A673 (cell line): ENCODE data around the gene CRISPLD2. TPM values are rescaled to one million over a fixed set of nuclear protein-coding genes. Genes with fewer than 3 reads are reported as not detected.

Source experiments
- BruUV-seq: library from RNA; stranded (reverse); fragments of 400-500 nt; replicated peaks from 2 replicates; lab custom pipeline; 2021; lab: Mats Ljungman, UMichigan
- CTCF ChIA-PET: fragments of 300-600 bp; sonication (Branson Sonifier 250); formaldehyde crosslinking; loops from one replicate; lab custom pipeline; 2022; ENCODE audit warnings: antibody characterized with exemption; lab: Charles Lee
- POLR2A ChIA-PET: fragments of 300-600 bp; sonication (Branson Sonifier 250); formaldehyde crosslinking; loops from one replicate; lab custom pipeline; 2022; ENCODE audit warnings: antibody characterized with exemption; ENCODE audit not compliant: low non-redundant PET; lab: Charles Lee
- DNase-seq: peaks from one replicate; pipeline ENCODE4 v3.0.0-alpha.2; 2015; ENCODE audit warnings: low spot score
- H3K27ac ChIP-seq: fragments of 200-600 bp; sonication (generic); 2 replicates; pipeline ENCODE4 v1.5.1; 2016; ENCODE audit warnings: mixed run types, low read depth, mild to moderate bottlenecking, mixed read lengths, antibody characterized with exemption, low read length; ENCODE audit not compliant: poor library complexity, severe bottlenecking
- H3K27me3 ChIP-seq: fragments of 200-600 bp; sonication (generic); replicated peaks from 2 replicates; pipeline ENCODE4 v1.6.1; 2017; ENCODE audit warnings: mixed run types, low read depth, mild to moderate bottlenecking, mixed read lengths, antibody characterized with exemption, low read length; ENCODE audit not compliant: insufficient read depth, poor library complexity
- H3K36me3 ChIP-seq: fragments of 200-600 bp; sonication (generic); 2 replicates; pipeline ENCODE4 v1.6.1; 2016; ENCODE audit warnings: mixed run types, mild to moderate bottlenecking, mixed read lengths, antibody characterized with exemption, low read length; ENCODE audit not compliant: insufficient read depth, poor library complexity, severe bottlenecking
- H3K4me1 ChIP-seq: fragments of 200-600 bp; sonication (generic); 2 replicates; pipeline ENCODE4 v1.6.1; 2017; ENCODE audit warnings: mixed run types, mild to moderate bottlenecking, mixed read lengths, antibody characterized with exemption, low read length; ENCODE audit not compliant: insufficient read depth, poor library complexity, severe bottlenecking
- H3K4me3 ChIP-seq: fragments of 200-600 bp; sonication (generic); 2 replicates; pipeline ENCODE4 v1.5.1; 2016; ENCODE audit warnings: low read depth, mixed run types, mild to moderate bottlenecking, mixed read lengths, low read length; ENCODE audit not compliant: poor library complexity, severe bottlenecking
- H3K9me3 ChIP-seq: fragments of 200-600 bp; sonication (generic); 2 replicates; pipeline ENCODE4 v1.6.1; 2016; ENCODE audit warnings: mixed run types, low read depth, mild to moderate bottlenecking, mixed read lengths, antibody characterized with exemption, low read length; ENCODE audit not compliant: poor library complexity, severe bottlenecking
- EZH2 ChIP-seq: fragments of 200-600 bp; sonication (generic); IDR thresholded peaks from 2 replicates; pipeline ENCODE4 v1.6.1; 2017; ENCODE audit warnings: borderline replicate concordance, low read depth, mild to moderate bottlenecking, mixed read lengths, antibody characterized with exemption, low read length; ENCODE audit not compliant: poor library complexity, severe bottlenecking
- intact Hi-C: fragments of 100-400 bp; cut with micrococcal nuclease; formaldehyde crosslinking; loops from one replicate; pipeline ENCODE4 v1.10.0; 2022; ENCODE audit not compliant: unreplicated experiment
- total RNA-seq: library from RNA; stranded (reverse); gene quantifications from 2 replicates; pipeline ENCODE4 v1.2.3, GENCODE V29; 2021
- TF ChIP-seq, protein P1 (sequence below): fragments of 300-800, 200-600 bp; sonication (generic); conservative IDR thresholded peaks from 2 replicates; pipeline ENCODE4 v1.5.1; 2017; ENCODE audit warnings: low read depth, mild to moderate bottlenecking, antibody characterized with exemption, low read length, moderate library complexity, mixed read lengths

The CRISPLD2 gene
- total RNA-seq, 1 experiment from 2014 or later = 0.32 TPM

- Histone ChIP-seq H3K4me1 (no peaks in the 10 kb centered on the region), H3K36me3 (no peaks in the 10 kb centered on the region), H3K27ac (no peak overlapping the region), H3K4me3 (no peak overlapping the region), H3K27me3 (peaks cover 8% of the 10 kb centered on the region), H3K9me3 (no peaks in the 10 kb centered on the region)
- DNase-seq = no peak
- ChIA-PET POLR2A (no interaction called here), CTCF (no interaction called here)
- TF ChIP-seq, protein P1, sequence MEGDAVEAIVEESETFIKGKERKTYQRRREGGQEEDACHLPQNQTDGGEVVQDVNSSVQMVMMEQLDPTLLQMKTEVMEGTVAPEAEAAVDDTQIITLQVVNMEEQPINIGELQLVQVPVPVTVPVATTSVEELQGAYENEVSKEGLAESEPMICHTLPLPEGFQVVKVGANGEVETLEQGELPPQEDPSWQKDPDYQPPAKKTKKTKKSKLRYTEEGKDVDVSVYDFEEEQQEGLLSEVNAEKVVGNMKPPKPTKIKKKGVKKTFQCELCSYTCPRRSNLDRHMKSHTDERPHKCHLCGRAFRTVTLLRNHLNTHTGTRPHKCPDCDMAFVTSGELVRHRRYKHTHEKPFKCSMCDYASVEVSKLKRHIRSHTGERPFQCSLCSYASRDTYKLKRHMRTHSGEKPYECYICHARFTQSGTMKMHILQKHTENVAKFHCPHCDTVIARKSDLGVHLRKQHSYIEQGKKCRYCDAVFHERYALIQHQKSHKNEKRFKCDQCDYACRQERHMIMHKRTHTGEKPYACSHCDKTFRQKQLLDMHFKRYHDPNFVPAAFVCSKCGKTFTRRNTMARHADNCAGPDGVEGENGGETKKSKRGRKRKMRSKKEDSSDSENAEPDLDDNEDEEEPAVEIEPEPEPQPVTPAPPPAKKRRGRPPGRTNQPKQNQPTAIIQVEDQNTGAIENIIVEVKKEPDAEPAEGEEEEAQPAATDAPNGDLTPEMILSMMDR = no peak
- no peak for TF ChIP-seq EZH2
- no TSS peak for BruUV-seq
- intact Hi-C loops = no loop called here
These were observed 2.6 kb upstream of the CRISPLD2 start for GRCh38 chr16:84817206-84817605.

GRCh38 chr16:84817613-84818012, 2.2 kb upstream of the CRISPLD2 start:
- ChIA-PET POLR2A (no interaction called here), CTCF (no interaction called here)
- H3K4me3 ChIP-seq = no peak overlapping the region
- no peaks in the 10 kb centered on the region for H3K36me3 ChIP-seq
- BruUV-seq = no TSS peak
- no peak overlapping the region for H3K27ac ChIP-seq
- intact Hi-C loops = no loop called here
- DNase-seq = no peak
- H3K4me1 ChIP-seq = no peaks in the 10 kb centered on the region
- H3K27me3 ChIP-seq = peaks cover 8% of the 10 kb centered on the region
- no peaks in the 10 kb centered on the region for H3K9me3 ChIP-seq
- TF ChIP-seq, protein P1 = no peak
- TF ChIP-seq EZH2 = no peak

GRCh38 chr16:84818133-84818532, 1.7 kb upstream of the CRISPLD2 start:
- ChIA-PET CTCF (no interaction called here), POLR2A (no interaction called here)
- Histone ChIP-seq H3K9me3 (no peaks in the 10 kb centered on the region), H3K4me3 (no peak overlapping the region), H3K27me3 (peaks cover 8% of the 10 kb centered on the region), H3K27ac (no peak overlapping the region), H3K4me1 (no peaks in the 10 kb centered on the region), H3K36me3 (no peaks in the 10 kb centered on the region)
- no peak for TF ChIP-seq EZH2
- TF ChIP-seq, protein P1 = no peak
- intact Hi-C loops = no loop called here
- BruUV-seq = no TSS peak
- no peak for DNase-seq
